SU-DHL-6 (cell line): ENCODE data around the gene FAM170B.

ENCODE experiments used
- H2AFZ ChIP-seq: fragments of 200-600 bp; sonication (generic); 2 replicates; pipeline ENCODE4 v1.6.1; 2014; ENCODE audit warnings: low read depth, mild to moderate bottlenecking, moderate library complexity, mixed read lengths, antibody characterized with exemption, low read length; ENCODE audit not compliant: severe bottlenecking
- H3F3A ChIP-seq: fragments of 200-600 bp; shearing (Covaris generic); 2 replicates; pipeline ENCODE4 v1.6.0; 2016; ENCODE audit warnings: antibody characterized with exemption, mild to moderate bottlenecking; ENCODE audit not compliant: insufficient read depth
- H3K27ac ChIP-seq: fragments of 200-600 bp; sonication (generic); 2 replicates; pipeline ENCODE4 v1.5.1; 2016; ENCODE audit warnings: low read depth, mild to moderate bottlenecking, low read length, moderate library complexity, mixed read lengths
- H3K27me3 ChIP-seq: fragments of 200-600 bp; sonication (generic), shearing (Covaris generic); 2 replicates; pipeline ENCODE4 v1.6.0; 2014; ENCODE audit warnings: mild to moderate bottlenecking, low read length
- H3K36me3 ChIP-seq: fragments of 200-600 bp; sonication (generic); 2 replicates; pipeline ENCODE4 v1.6.1; 2014; ENCODE audit warnings: mild to moderate bottlenecking, low read length, mixed read lengths
- H3K4me2 ChIP-seq: fragments of 300-600, 200-600 bp; shearing (Covaris generic), sonication (generic); 2 replicates; pipeline ENCODE4 v1.6.0; 2014; ENCODE audit warnings: low read length, low read depth, mild to moderate bottlenecking; ENCODE audit not compliant: poor library complexity, severe bottlenecking
- H3K4me3 ChIP-seq: fragments of 200-600 bp; sonication (generic); 2 replicates; pipeline ENCODE4 v1.5.1; 2014; ENCODE audit warnings: antibody characterized with exemption, low read length, mild to moderate bottlenecking, mixed read lengths; ENCODE audit not compliant: insufficient read depth, poor library complexity, severe bottlenecking
- H3K79me2 ChIP-seq: fragments of 200-600 bp; sonication (generic); 2 replicates; pipeline ENCODE4 v1.6.1; 2014; ENCODE audit warnings: mild to moderate bottlenecking, low read length, moderate library complexity; ENCODE audit not compliant: insufficient read depth
- H3K9ac ChIP-seq: fragments of 200-600 bp; sonication (generic); 2 replicates; pipeline ENCODE4 v1.7.0; 2014; ENCODE audit warnings: mild to moderate bottlenecking, low read length
- H3K9me2 ChIP-seq: fragments of 200-600 bp; sonication (generic); replicated peaks from 2 replicates; pipeline ENCODE4 v1.6.1; 2014; ENCODE audit warnings: low read length; ENCODE audit not compliant: insufficient read depth
- H3K9me3 ChIP-seq: fragments of 200-600 bp; sonication (generic); 2 replicates; pipeline ENCODE4 v1.6.1; 2014; ENCODE audit warnings: low read length, mixed read lengths; ENCODE audit not compliant: insufficient read depth
- H4K20me1 ChIP-seq: fragments of 200-600 bp; sonication (generic); 2 replicates; pipeline ENCODE4 v1.6.1; 2014; ENCODE audit warnings: low read depth, mild to moderate bottlenecking, antibody characterized with exemption, low read length, moderate library complexity, mixed read lengths
- CTCF ChIP-seq: fragments of 200-600 bp; sonication (generic); IDR thresholded peaks from one replicate; pipeline ENCODE4 v1.5.1; 2017; ENCODE audit warnings: antibody characterized with exemption, mild to moderate bottlenecking, low read length, moderate library complexity; ENCODE audit not compliant: insufficient read depth, poor library complexity, severe bottlenecking
- EZH2phosphoT487 ChIP-seq: fragments of 200-600 bp; sonication (generic), shearing (Covaris generic); conservative IDR thresholded peaks from 2 replicates; pipeline ENCODE4 v1.6.1; 2018; ENCODE audit warnings: mild to moderate bottlenecking, antibody characterized with exemption, low read length, moderate library complexity, mixed read lengths

FAM170B gene

GRCh38 chr10:49177391-49178355, 43.9 kb upstream of the FAM170B start:
- no peaks in the 10 kb centered on the region for H3K9me2 ChIP-seq
- H3F3A ChIP-seq, result no peaks in the 10 kb centered on the region
- no peaks in the 10 kb centered on the region for H3K27me3 ChIP-seq
- no peak overlapping the region for H3K9ac ChIP-seq
- no peaks in the 10 kb centered on the region for H4K20me1 ChIP-seq
- no peak overlapping the region for H3K27ac ChIP-seq
- H3K9me3 ChIP-seq, result no peaks in the 10 kb centered on the region
- no peak overlapping the region for H3K4me3 ChIP-seq
- no peaks in the 10 kb centered on the region for H3K36me3 ChIP-seq
- H2AFZ ChIP-seq, result no peak overlapping the region
- TF ChIP-seq CTCF (no peak), EZH2phosphoT487 (no peak)
- no peaks in the 10 kb centered on the region for H3K79me2 ChIP-seq
- no peak overlapping the region for H3K4me2 ChIP-seq

- no peak overlapping the region for H3K9ac ChIP-seq
- no peaks in the 10 kb centered on the region for H3K79me2 ChIP-seq
- H3K9me2 ChIP-seq, result no peaks in the 10 kb centered on the region
- no peaks in the 10 kb centered on the region for H3K9me3 ChIP-seq
- TF ChIP-seq CTCF, result no peak
- no peaks in the 10 kb centered on the region for H3K27me3 ChIP-seq
- H2AFZ ChIP-seq, result no peak overlapping the region
- no peaks in the 10 kb centered on the region for H3F3A ChIP-seq
- no peak overlapping the region for H3K4me3 ChIP-seq
- H3K36me3 ChIP-seq, result no peaks in the 10 kb centered on the region
- no peak overlapping the region for H3K4me2 ChIP-seq
- no peak overlapping the region for H3K27ac ChIP-seq
- no peaks in the 10 kb centered on the region for H4K20me1 ChIP-seq
Measured at GRCh38 chr10:49176310-49177268, 42.8 kb upstream of the FAM170B start.

GRCh38 chr10:49175587-49176309, 41.9 kb upstream of the FAM170B start:
- Histone ChIP-seq H4K20me1 (no peaks in the 10 kb centered on the region), H3K79me2 (no peaks in the 10 kb centered on the region), H3K4me3 (no peak overlapping the region), H2AFZ (no peak overlapping the region), H3K4me2 (no peak overlapping the region), H3K9me2 (no peaks in the 10 kb centered on the region), H3K27me3 (no peaks in the 10 kb centered on the region), H3K36me3 (no peaks in the 10 kb centered on the region), H3K9ac (no peak overlapping the region), H3K27ac (no peak overlapping the region), H3F3A (no peaks in the 10 kb centered on the region), H3K9me3 (no peaks in the 10 kb centered on the region)
- TF ChIP-seq EZH2phosphoT487 (no peak), CTCF (no peak)
